ENCODE measurements around the gene FBLN2.

The FBLN2 gene

GRCh38 chr3:13544951-13545651 is 3.8 kb upstream of the FBLN2 start:
- peaks cover 17 to 23% of the 10 kb centered on the region in 2 experiments for H3K4me1 ChIP-seq (ENCODE audit: control insufficient read depth in 1 of 2, insufficient read depth in 2 of 2, low read length in 2 of 2)
- H3K18ac ChIP-seq (ENCODE audit: low read length): no peak overlapping the region
- H2BK5ac ChIP-seq (ENCODE audit: low read depth, low read length, poor library complexity): no peak overlapping the region
- no peak overlapping the region for H3K4ac ChIP-seq (ENCODE audit: low read depth, low read length)
- no peak overlapping the region for H3K27ac ChIP-seq (ENCODE audit: low read depth, low read length)
- H2AFZ ChIP-seq (ENCODE audit: insufficient read depth, low read length, poor library complexity): no peak overlapping the region
- no peaks in the 10 kb centered on the region for H3K79me2 ChIP-seq (ENCODE audit: control insufficient read depth, insufficient read depth, low read length, poor library complexity)
- H4K12ac ChIP-seq (ENCODE audit: low read depth, low read length): no peak overlapping the region
- no peak overlapping the region for H2BK120ac ChIP-seq (ENCODE audit: insufficient read depth, low read length, poor library complexity)
- peak overlapping the region; percentile 8 for H4K91ac ChIP-seq (ENCODE audit: low read depth, low read length)
- WGBS (ENCODE audit: extremely low coverage, insufficient coverage, insufficient read length): no CpG with 5 or more reads among the region's 9 CpGs
- no peaks in the 10 kb centered on the region for H3K27me3 ChIP-seq (ENCODE audit: insufficient read depth, low read length)
- H3K36me3 ChIP-seq (ENCODE audit: control insufficient read depth in 1 of 2, insufficient read depth in 2 of 2, low read length in 2 of 2): no peaks in the 10 kb centered on the region
- no peak overlapping the region for H3K4me3 ChIP-seq (ENCODE audit: low read depth, low read length)
- DNase-seq: peak; percentile 88 to 89
- H2BK12ac ChIP-seq (ENCODE audit: low read length): no peak overlapping the region
- peak overlapping the region; percentile 7 for H2AK5ac ChIP-seq (ENCODE audit: low read length)
- peaks cover 3% of the 10 kb centered on the region for H3K9me3 ChIP-seq (ENCODE audit: insufficient read depth, low read depth, low read length)
- H4K8ac ChIP-seq (ENCODE audit: low read depth, low read length): no peak overlapping the region
- H3K9ac ChIP-seq (ENCODE audit: low read length): no peak overlapping the region
- no peak overlapping the region for H3K14ac ChIP-seq (ENCODE audit: low read length)
- H3K23ac ChIP-seq (ENCODE audit: low read length): no peak overlapping the region
- no peak overlapping the region for H3K4me2 ChIP-seq (ENCODE audit: low read length)
- H3K79me1 ChIP-seq (ENCODE audit: low read length): peaks cover 5% of the 10 kb centered on the region

- H2BK12ac ChIP-seq (ENCODE audit: low read length): peak overlapping the region; percentile 59
- no peak overlapping the region for H2AFZ ChIP-seq (ENCODE audit: insufficient read depth, low read length, poor library complexity)
- peaks cover 3% of the 10 kb centered on the region for H3K9me3 ChIP-seq (ENCODE audit: insufficient read depth, low read depth, low read length)
- no peak for DNase-seq
- H2AK5ac ChIP-seq (ENCODE audit: low read length): peak overlapping the region; percentile 52
- no peaks in the 10 kb centered on the region for H3K27me3 ChIP-seq (ENCODE audit: insufficient read depth, low read length)
- H4K8ac ChIP-seq (ENCODE audit: low read depth, low read length): no peak overlapping the region
- no peaks in the 10 kb centered on the region for H3K36me3 ChIP-seq (ENCODE audit: control insufficient read depth in 1 of 2, insufficient read depth in 2 of 2, low read length in 2 of 2)
- peak overlapping the region; percentile 29 for H4K91ac ChIP-seq (ENCODE audit: low read depth, low read length)
- H3K4me2 ChIP-seq (ENCODE audit: low read length): no peak overlapping the region
- H3K4me3 ChIP-seq (ENCODE audit: low read depth, low read length): no peak overlapping the region
- H3K9ac ChIP-seq (ENCODE audit: low read length): no peak overlapping the region
- H3K4ac ChIP-seq (ENCODE audit: low read depth, low read length): no peak overlapping the region
- no peak overlapping the region for H2BK120ac ChIP-seq (ENCODE audit: insufficient read depth, low read length, poor library complexity)
- peaks cover 5% of the 10 kb centered on the region for H3K79me1 ChIP-seq (ENCODE audit: low read length)
- WGBS (ENCODE audit: extremely low coverage, insufficient coverage, insufficient read length): no CpG with 5 or more reads among the region's 9 CpGs
- H3K4me1 ChIP-seq (ENCODE audit: control insufficient read depth in 1 of 2, insufficient read depth in 2 of 2, low read length in 2 of 2): peaks cover 17 to 21% of the 10 kb centered on the region in 2 experiments
- no peak overlapping the region for H2BK5ac ChIP-seq (ENCODE audit: low read depth, low read length, poor library complexity)
- H3K18ac ChIP-seq (ENCODE audit: low read length): no peak overlapping the region
- no peaks in the 10 kb centered on the region for H3K79me2 ChIP-seq (ENCODE audit: control insufficient read depth, insufficient read depth, low read length, poor library complexity)
- H3K14ac ChIP-seq (ENCODE audit: low read length): peak overlapping the region; percentile 39
- H3K23ac ChIP-seq (ENCODE audit: low read length): no peak overlapping the region
- H3K27ac ChIP-seq (ENCODE audit: low read depth, low read length): no peak overlapping the region
- no peak overlapping the region for H4K12ac ChIP-seq (ENCODE audit: low read depth, low read length)
These were observed 2.9 kb upstream of the FBLN2 start for GRCh38 chr3:13545952-13546454.

DNA sequence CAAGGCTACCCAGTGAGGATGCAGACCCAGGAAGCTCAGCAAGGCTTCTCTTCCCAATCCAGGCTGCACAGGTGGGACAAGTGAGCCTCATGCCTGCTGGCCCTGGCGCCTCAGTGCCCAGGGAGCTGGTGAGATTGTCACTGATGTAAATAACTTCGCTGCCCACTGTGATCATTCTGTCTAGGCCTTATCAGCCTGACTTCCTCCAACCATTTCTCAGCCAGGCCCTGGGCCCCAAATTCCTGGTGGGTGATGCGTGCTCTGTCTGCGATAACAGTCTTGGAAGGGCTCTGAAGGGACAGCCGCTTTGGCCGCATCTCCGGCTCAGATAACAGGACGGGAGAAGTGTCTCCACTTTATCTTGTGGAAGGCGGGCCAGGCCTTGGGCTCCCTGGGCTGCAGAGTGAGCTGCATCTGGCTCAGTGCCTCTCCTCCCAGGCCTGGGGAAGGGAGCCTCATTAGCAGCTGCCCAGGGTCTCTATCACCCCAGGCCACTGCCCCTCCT is 2.2 kb upstream of the FBLN2 start:
- H3K4me2 ChIP-seq (ENCODE audit: low read length): no peak overlapping the region
- no peak overlapping the region for H3K18ac ChIP-seq (ENCODE audit: low read length)
- H3K27me3 ChIP-seq (ENCODE audit: insufficient read depth, low read length): no peaks in the 10 kb centered on the region
- H3K27ac ChIP-seq (ENCODE audit: low read depth, low read length): peak overlapping the region; percentile 6
- H3K36me3 ChIP-seq (ENCODE audit: control insufficient read depth in 1 of 2, insufficient read depth in 2 of 2, low read length in 2 of 2): no peaks in the 10 kb centered on the region
- no peak overlapping the region for H4K8ac ChIP-seq (ENCODE audit: low read depth, low read length)
- no peak overlapping the region for H2BK12ac ChIP-seq (ENCODE audit: low read length)
- no peaks in the 10 kb centered on the region for H3K79me2 ChIP-seq (ENCODE audit: control insufficient read depth, insufficient read depth, low read length, poor library complexity)
- no peak overlapping the region for H4K12ac ChIP-seq (ENCODE audit: low read depth, low read length)
- H3K79me1 ChIP-seq (ENCODE audit: low read length): peaks cover 5% of the 10 kb centered on the region
- H3K14ac ChIP-seq (ENCODE audit: low read length): no peak overlapping the region
- H2AK5ac ChIP-seq (ENCODE audit: low read length): no peak overlapping the region
- WGBS (ENCODE audit: extremely low coverage, insufficient coverage, insufficient read length): no CpG with 5 or more reads among the region's 9 CpGs
- H2AFZ ChIP-seq (ENCODE audit: insufficient read depth, low read length, poor library complexity): no peak overlapping the region
- no peak overlapping the region for H4K91ac ChIP-seq (ENCODE audit: low read depth, low read length)
- no peak overlapping the region for H2BK5ac ChIP-seq (ENCODE audit: low read depth, low read length, poor library complexity)
- no peak overlapping the region for H3K4ac ChIP-seq (ENCODE audit: low read depth, low read length)
- peak; percentile 23 to 38 for DNase-seq
- peaks cover 17 to 21% of the 10 kb centered on the region in 2 experiments for H3K4me1 ChIP-seq (ENCODE audit: control insufficient read depth in 1 of 2, insufficient read depth in 2 of 2, low read length in 2 of 2)
- peaks cover 1% of the 10 kb centered on the region for H3K9me3 ChIP-seq (ENCODE audit: insufficient read depth, low read depth, low read length)
- H3K23ac ChIP-seq (ENCODE audit: low read length): no peak overlapping the region
- H2BK120ac ChIP-seq (ENCODE audit: insufficient read depth, low read length, poor library complexity): no peak overlapping the region
- no peak overlapping the region for H3K4me3 ChIP-seq (ENCODE audit: low read depth, low read length)
- H3K9ac ChIP-seq (ENCODE audit: low read length): no peak overlapping the region

DNA sequence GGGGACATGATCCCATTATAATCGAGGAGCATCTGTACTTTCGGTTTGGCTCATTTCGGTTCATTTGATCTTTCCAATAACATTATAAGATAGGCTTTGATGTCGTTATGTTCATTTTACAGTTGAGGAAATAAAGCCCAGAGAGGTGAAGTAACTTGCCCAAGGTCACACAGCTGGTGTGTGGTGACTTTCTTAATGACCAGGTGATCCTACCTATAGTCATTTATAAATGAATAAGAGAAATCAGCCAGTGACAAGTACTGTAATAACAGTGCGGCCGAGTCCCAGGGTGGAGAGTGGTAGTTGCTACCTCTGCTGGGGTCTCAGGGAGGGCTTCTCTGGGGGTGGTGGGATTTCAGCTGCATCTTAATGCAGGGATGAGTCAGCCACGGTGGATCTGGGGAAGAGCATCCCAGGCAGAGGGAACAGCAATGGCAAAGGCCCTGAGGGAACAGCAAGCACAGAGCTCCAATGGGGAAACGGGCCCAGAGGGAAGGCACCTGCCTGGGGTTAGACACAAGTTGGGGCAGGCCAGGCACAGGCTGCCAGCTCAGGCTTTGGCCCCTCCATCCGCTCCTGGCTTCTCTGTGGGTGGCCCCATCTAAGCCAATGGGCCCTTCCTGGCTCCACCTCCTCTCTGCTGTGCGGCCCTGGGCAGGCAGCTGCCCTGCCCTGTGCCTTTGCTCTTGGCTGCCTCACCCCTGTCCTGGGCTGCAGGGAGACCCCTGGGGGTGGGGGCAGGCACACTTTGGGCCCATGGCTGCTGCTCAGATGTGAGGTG is 1.1 kb upstream of the FBLN2 start:
- Histone ChIP-seq H3K4me1 (ENCODE audit: control insufficient read depth in 1 of 2, insufficient read depth in 2 of 2, low read length in 2 of 2) (peaks cover 17 to 21% of the 10 kb centered on the region in 2 experiments), H3K36me3 (ENCODE audit: control insufficient read depth in 1 of 2, insufficient read depth in 2 of 2, low read length in 2 of 2) (no peaks in the 10 kb centered on the region), H3K9me3 (ENCODE audit: insufficient read depth, low read depth, low read length) (peaks cover 1% of the 10 kb centered on the region), H2BK12ac (ENCODE audit: low read length) (peak overlapping the region; percentile 25), H4K8ac (ENCODE audit: low read depth, low read length) (no peak overlapping the region), H2AK5ac (ENCODE audit: low read length) (peak overlapping the region; percentile 11), H3K27ac (ENCODE audit: low read depth, low read length) (no peak overlapping the region), H3K23ac (ENCODE audit: low read length) (no peak overlapping the region), H2AFZ (ENCODE audit: insufficient read depth, low read length, poor library complexity) (no peak overlapping the region), H3K79me2 (ENCODE audit: control insufficient read depth, insufficient read depth, low read length, poor library complexity) (no peaks in the 10 kb centered on the region), H2BK5ac (ENCODE audit: low read depth, low read length, poor library complexity) (no peak overlapping the region), H2BK120ac (ENCODE audit: insufficient read depth, low read length, poor library complexity) (peak overlapping the region; percentile 5), H3K4me3 (ENCODE audit: low read depth, low read length) (no peak overlapping the region), H3K14ac (ENCODE audit: low read length) (no peak overlapping the region), H3K4me2 (ENCODE audit: low read length) (no peak overlapping the region), H3K4ac (ENCODE audit: low read depth, low read length) (no peak overlapping the region), H4K12ac (ENCODE audit: low read depth, low read length) (no peak overlapping the region), H3K27me3 (ENCODE audit: insufficient read depth, low read length) (no peaks in the 10 kb centered on the region), H3K79me1 (ENCODE audit: low read length) (peaks cover 5% of the 10 kb centered on the region), H3K18ac (ENCODE audit: low read length) (peak overlapping the region; percentile 9), H3K9ac (ENCODE audit: low read length) (no peak overlapping the region), H4K91ac (ENCODE audit: low read depth, low read length) (peak overlapping the region; percentile 21)
- no peak for DNase-seq
- WGBS (ENCODE audit: extremely low coverage, insufficient coverage, insufficient read length): no CpG with 5 or more reads among the region's 10 CpGs
